HCT116 (cell line): ENCODE measurements around the gene DENND2D. TPM values are rescaled to one million over a fixed set of nuclear protein-coding genes. Genes with fewer than 3 reads are reported as not detected.

ENCODE experiments used
- ATAC-seq: fragments of 200-7000 bp; cut with Tn5 transposase; 2 replicates; pipeline ENCODE4 v1.9.1; 2020; ENCODE audit warnings: mild to moderate bottlenecking, moderate library complexity
- BruUV-seq: library from RNA; stranded (reverse); fragments of 400-500 nt; replicated peaks from 2 replicates; lab custom pipeline; 2021; lab: Mats Ljungman, UMichigan
- CTCF ChIA-PET: fragments of 300-600 bp; sonication (Branson Sonifier 250); formaldehyde crosslinking; loops from one replicate; lab custom pipeline; 2021; ENCODE audit warnings: antibody characterized with exemption; lab: Charles Lee
- POLR2A ChIA-PET: fragments of 300-600, 350-600 bp; sonication (Branson Sonifier 250); formaldehyde crosslinking; loops from one replicate; lab custom pipeline; 2021; ENCODE audit warnings: antibody characterized with exemption; lab: Charles Lee
- RAD21 ChIA-PET, 2 experiments: fragments of 300-600 bp; sonication (Branson Sonifier 250); formaldehyde crosslinking; loops; one replicate each; lab custom pipeline; 2023; ENCODE audit warnings: low total read pairs in 2 of 2; ENCODE audit not compliant: uncharacterized antibody in 2 of 2, unreplicated experiment in 2 of 2, low non-redundant PET in 1 of 2; lab: Charles Lee
- DNase-seq: peaks from one replicate; pipeline ENCODE4 v3.0.0-alpha.2; 2010; ENCODE audit warnings: low read depth, low spot score
- H2AFZ ChIP-seq: fragments of 200-600 bp; shearing (Covaris generic), sonication (generic); 2 replicates; pipeline ENCODE4 v1.6.1; 2017; ENCODE audit warnings: low read depth, mixed run types, mixed read lengths, antibody characterized with exemption, low read length; ENCODE audit not compliant: poor library complexity, severe bottlenecking
- H3K27ac ChIP-seq: 2 replicates; pipeline ENCODE4 v1.5.1; 2012; ENCODE audit warnings: low read depth, low read length
- H3K27me3 ChIP-seq: fragments of 200-600 bp; sonication (generic); 2 replicates; pipeline ENCODE4 v1.6.1; 2016; ENCODE audit warnings: mixed run types, low read length, mixed read lengths; ENCODE audit not compliant: insufficient read depth
- H3K36me3 ChIP-seq, 2 experiments: fragments of 200-500 bp in 1 of 2; fragments of 200-600 bp in 1 of 2; sonication (Bioruptor generic) in 1 of 2; sonication (generic) in 1 of 2; 2 replicates each; pipeline versions ENCODE4 v1.5.1 to v1.6.1; 2014 to 2016; ENCODE audit warnings: low read length in 2 of 2, inconsistent platforms in 1 of 2, mixed read lengths in 1 of 2, mixed run types in 1 of 2; ENCODE audit not compliant: insufficient read depth in 2 of 2, control insufficient read depth in 1 of 2
- H3K4me1 ChIP-seq, 2 experiments: fragments of 200-600 bp in 1 of 2; sonication (generic) in 1 of 2; 2 replicates each; pipeline versions ENCODE4 v1.5.1 to v1.6.1; 2012 to 2017; ENCODE audit warnings: low read length in 2 of 2, inconsistent platforms in 1 of 2, mild to moderate bottlenecking in 1 of 2, mixed read lengths in 1 of 2, mixed run types in 1 of 2, moderate library complexity in 1 of 2; ENCODE audit not compliant: insufficient read depth in 2 of 2, control insufficient read depth in 1 of 2
- H3K4me2 ChIP-seq: fragments of 200-600 bp; sonication (generic); 2 replicates; pipeline ENCODE4 v1.6.1; 2017; ENCODE audit warnings: mixed run types, low read length, mixed read lengths
- H3K4me3 ChIP-seq, 2 experiments: fragments of 200-600 bp in 1 of 2; sonication (generic) in 1 of 2; replicated peaks in 1 of 2; 2 replicates each; pipeline ENCODE4 v1.5.1; 2011 to 2016; ENCODE audit warnings: low read length in 2 of 2, control low read depth in 1 of 2, low read depth in 1 of 2, mild to moderate bottlenecking in 1 of 2, mixed read lengths in 1 of 2, mixed run types in 1 of 2
- H3K79me2 ChIP-seq: fragments of 200-600 bp; sonication (generic); 2 replicates; pipeline ENCODE4 v1.6.1; 2017; ENCODE audit warnings: mild to moderate bottlenecking, mixed run types, low read length, moderate library complexity, mixed read lengths; ENCODE audit not compliant: insufficient read depth
- H3K9ac ChIP-seq: fragments of 200-600 bp; sonication (generic); 2 replicates; pipeline ENCODE4 v1.6.1; 2016; ENCODE audit warnings: low read length, mixed read lengths
- H3K9me2 ChIP-seq: fragments of 200-600 bp; sonication (generic), shearing (Covaris generic); 2 replicates; pipeline ENCODE4 v1.6.1; 2017; ENCODE audit warnings: mixed run types, mild to moderate bottlenecking, moderate library complexity; ENCODE audit not compliant: insufficient read depth
- H3K9me3 ChIP-seq, 2 experiments: fragments of 200-500 bp in 1 of 2; fragments of 200-600 bp in 1 of 2; sonication (Bioruptor generic) in 1 of 2; sonication (generic) in 1 of 2; 2 replicates each; pipeline ENCODE4 v1.6.1; 2014 to 2017; ENCODE audit warnings: low read length in 2 of 2, mixed read lengths in 2 of 2, inconsistent platforms in 1 of 2, low read depth in 1 of 2, mild to moderate bottlenecking in 1 of 2, mixed run types in 1 of 2, moderate library complexity in 1 of 2; ENCODE audit not compliant: control insufficient read depth in 1 of 2, insufficient read depth in 1 of 2
- H4K20me1 ChIP-seq: fragments of 200-600 bp; sonication (generic), shearing (Covaris generic); 2 replicates; pipeline ENCODE4 v1.6.1; 2017; ENCODE audit warnings: mixed run types, mild to moderate bottlenecking, moderate library complexity; ENCODE audit not compliant: insufficient read depth
- CBX3 ChIP-seq: IDR thresholded peaks from 2 replicates; pipeline ENCODE4 v1.6.1; 2012; ENCODE audit warnings: low read depth
- CEBPB ChIP-seq: IDR thresholded peaks from 2 replicates; pipeline ENCODE4 v1.6.1; 2012; ENCODE audit warnings: low read depth
- EGR1 ChIP-seq: IDR thresholded peaks from 2 replicates; pipeline ENCODE4 v1.6.1; 2012; ENCODE audit warnings: low read depth
- ELF1 ChIP-seq: IDR thresholded peaks from 2 replicates; pipeline ENCODE4 v1.6.1; 2012; ENCODE audit warnings: low read depth, borderline replicate concordance
- EZH2 ChIP-seq: fragments of 200-600 bp; sonication (generic); IDR thresholded peaks from 2 replicates; pipeline ENCODE4 v1.6.1; 2017; ENCODE audit warnings: antibody characterized with exemption, mixed run types
- FOSL1 ChIP-seq: IDR thresholded peaks from 2 replicates; pipeline ENCODE4 v1.6.1; 2012; ENCODE audit warnings: low read depth
- JUND ChIP-seq: IDR thresholded peaks from 2 replicates; pipeline ENCODE4 v1.6.1; 2012
- MAX ChIP-seq: IDR thresholded peaks from 2 replicates; pipeline ENCODE4 v1.6.1; 2012
- POLR2A ChIP-seq: IDR thresholded peaks from 2 replicates; pipeline ENCODE4 v1.7.0; 2011; ENCODE audit warnings: borderline replicate concordance; ENCODE audit not compliant: insufficient read depth, insufficient read length; ENCODE audit errors: extremely low read depth
- RAD21 ChIP-seq: IDR thresholded peaks from 2 replicates; pipeline ENCODE4 v1.6.1; 2012; ENCODE audit warnings: low read depth, mild to moderate bottlenecking
- SIN3A ChIP-seq: IDR thresholded peaks from 2 replicates; pipeline ENCODE4 v1.6.1; 2012; ENCODE audit warnings: low read depth
- SP1 ChIP-seq: IDR thresholded peaks from 2 replicates; pipeline ENCODE4 v1.6.1; 2012; ENCODE audit warnings: low read depth
- SRF ChIP-seq: IDR thresholded peaks from 2 replicates; pipeline ENCODE4 v1.6.1; 2012; ENCODE audit warnings: low read depth
- YY1 ChIP-seq: IDR thresholded peaks from 2 replicates; pipeline ENCODE4 v1.6.1; 2011; ENCODE audit warnings: low read length, low read depth, moderate library complexity, mild to moderate bottlenecking; ENCODE audit not compliant: insufficient replicate concordance; ENCODE audit errors: extremely low read depth
- ZBTB33 ChIP-seq: IDR thresholded peaks from 2 replicates; pipeline ENCODE4 v1.6.1; 2011; ENCODE audit warnings: mild to moderate bottlenecking, low read length, moderate library complexity; ENCODE audit not compliant: insufficient replicate concordance; ENCODE audit errors: extremely low read depth
- ZNF274 ChIP-seq: fragments of 200-500 bp; sonication (Bioruptor generic); IDR thresholded peaks from 2 replicates; pipeline ENCODE4 v1.6.1; 2014; ENCODE audit warnings: mild to moderate bottlenecking, low read depth, low read length, inconsistent platforms
- intact Hi-C: fragments of 100-400 bp; cut with micrococcal nuclease; formaldehyde crosslinking; loops from 2 replicates; pipeline ENCODE4 v1.10.0; 2022
- total RNA-seq: library from RNA; stranded (reverse); gene quantifications from one replicate; pipeline ENCODE4 v1.2.1, GENCODE V29; 2021; ENCODE audit not compliant: unreplicated experiment
- TF ChIP-seq, protein P1 (sequence below), 3 experiments: fragments of 200-600 bp in 1 of 3; sonication (generic) in 1 of 3; IDR thresholded peaks in 2 of 3; conservative IDR thresholded peaks in 1 of 3; 2 replicates each; pipeline ENCODE4 v1.5.1; 2012 to 2017; ENCODE audit warnings: low read depth in 2 of 3, low read length in 2 of 3, antibody characterized with exemption in 1 of 3, borderline replicate concordance in 1 of 3, control low read depth in 1 of 3, mild to moderate bottlenecking in 1 of 3, mixed read lengths in 1 of 3, mixed run types in 1 of 3, moderate library complexity in 1 of 3; ENCODE audit not compliant: insufficient read depth in 1 of 3
- TF ChIP-seq, protein P2 (sequence below): IDR thresholded peaks from 2 replicates; pipeline ENCODE4 v1.6.1; 2012; ENCODE audit warnings: low read depth

Gene DENND2D
- total RNA-seq, 1 experiment from 2014 or later: 31.9 TPM

DNA sequence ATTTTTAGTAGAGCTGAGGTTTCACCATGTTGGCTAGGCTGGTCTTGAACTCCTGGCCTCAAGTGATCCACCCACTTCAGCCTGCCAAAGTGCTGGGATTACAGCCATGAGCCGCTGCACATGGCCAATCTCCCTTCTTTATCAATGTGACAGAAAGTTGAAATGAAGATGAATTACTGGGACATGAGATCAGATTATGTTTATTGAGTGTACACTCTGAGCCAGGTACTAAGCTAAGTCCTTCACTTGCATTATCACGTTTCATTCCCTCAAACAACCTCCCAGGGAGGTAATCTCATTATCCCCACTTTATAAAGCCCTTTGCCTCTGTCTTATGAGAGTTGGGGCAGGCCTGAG, 20.8 kb upstream of the DENND2D start:
- no TSS peak for BruUV-seq
- no peak overlapping the region for H3K4me2 ChIP-seq
- H3K79me2 ChIP-seq: no peaks in the 10 kb centered on the region
- H2AFZ ChIP-seq: no peak overlapping the region
- H4K20me1 ChIP-seq: no peaks in the 10 kb centered on the region
- no peak for TF ChIP-seq SRF
- no peak for TF ChIP-seq SIN3A
- TF ChIP-seq ZNF274: no peak
- TF ChIP-seq YY1: no peak
- no peak for TF ChIP-seq RAD21
- TF ChIP-seq SP1: no peak
- TF ChIP-seq ZBTB33: no peak
- TF ChIP-seq EZH2: no peak
- TF ChIP-seq JUND: no peak
- TF ChIP-seq POLR2A: no peak
- no peak for TF ChIP-seq EGR1
- TF ChIP-seq, protein P1, sequence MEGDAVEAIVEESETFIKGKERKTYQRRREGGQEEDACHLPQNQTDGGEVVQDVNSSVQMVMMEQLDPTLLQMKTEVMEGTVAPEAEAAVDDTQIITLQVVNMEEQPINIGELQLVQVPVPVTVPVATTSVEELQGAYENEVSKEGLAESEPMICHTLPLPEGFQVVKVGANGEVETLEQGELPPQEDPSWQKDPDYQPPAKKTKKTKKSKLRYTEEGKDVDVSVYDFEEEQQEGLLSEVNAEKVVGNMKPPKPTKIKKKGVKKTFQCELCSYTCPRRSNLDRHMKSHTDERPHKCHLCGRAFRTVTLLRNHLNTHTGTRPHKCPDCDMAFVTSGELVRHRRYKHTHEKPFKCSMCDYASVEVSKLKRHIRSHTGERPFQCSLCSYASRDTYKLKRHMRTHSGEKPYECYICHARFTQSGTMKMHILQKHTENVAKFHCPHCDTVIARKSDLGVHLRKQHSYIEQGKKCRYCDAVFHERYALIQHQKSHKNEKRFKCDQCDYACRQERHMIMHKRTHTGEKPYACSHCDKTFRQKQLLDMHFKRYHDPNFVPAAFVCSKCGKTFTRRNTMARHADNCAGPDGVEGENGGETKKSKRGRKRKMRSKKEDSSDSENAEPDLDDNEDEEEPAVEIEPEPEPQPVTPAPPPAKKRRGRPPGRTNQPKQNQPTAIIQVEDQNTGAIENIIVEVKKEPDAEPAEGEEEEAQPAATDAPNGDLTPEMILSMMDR (IDR thresholded peaks at IDR 0.05 in 2 of 3, conservative IDR thresholded peaks at IDR 0.05 in 1 of 3; ENCODE audit: borderline replicate concordance in 1 of 3, insufficient read depth in 1 of 3, low read depth in 2 of 3, low read length in 2 of 3): no peak
- no peak for TF ChIP-seq ELF1
- no peak for TF ChIP-seq FOSL1
- no peak for TF ChIP-seq CBX3
- TF ChIP-seq, protein P2, sequence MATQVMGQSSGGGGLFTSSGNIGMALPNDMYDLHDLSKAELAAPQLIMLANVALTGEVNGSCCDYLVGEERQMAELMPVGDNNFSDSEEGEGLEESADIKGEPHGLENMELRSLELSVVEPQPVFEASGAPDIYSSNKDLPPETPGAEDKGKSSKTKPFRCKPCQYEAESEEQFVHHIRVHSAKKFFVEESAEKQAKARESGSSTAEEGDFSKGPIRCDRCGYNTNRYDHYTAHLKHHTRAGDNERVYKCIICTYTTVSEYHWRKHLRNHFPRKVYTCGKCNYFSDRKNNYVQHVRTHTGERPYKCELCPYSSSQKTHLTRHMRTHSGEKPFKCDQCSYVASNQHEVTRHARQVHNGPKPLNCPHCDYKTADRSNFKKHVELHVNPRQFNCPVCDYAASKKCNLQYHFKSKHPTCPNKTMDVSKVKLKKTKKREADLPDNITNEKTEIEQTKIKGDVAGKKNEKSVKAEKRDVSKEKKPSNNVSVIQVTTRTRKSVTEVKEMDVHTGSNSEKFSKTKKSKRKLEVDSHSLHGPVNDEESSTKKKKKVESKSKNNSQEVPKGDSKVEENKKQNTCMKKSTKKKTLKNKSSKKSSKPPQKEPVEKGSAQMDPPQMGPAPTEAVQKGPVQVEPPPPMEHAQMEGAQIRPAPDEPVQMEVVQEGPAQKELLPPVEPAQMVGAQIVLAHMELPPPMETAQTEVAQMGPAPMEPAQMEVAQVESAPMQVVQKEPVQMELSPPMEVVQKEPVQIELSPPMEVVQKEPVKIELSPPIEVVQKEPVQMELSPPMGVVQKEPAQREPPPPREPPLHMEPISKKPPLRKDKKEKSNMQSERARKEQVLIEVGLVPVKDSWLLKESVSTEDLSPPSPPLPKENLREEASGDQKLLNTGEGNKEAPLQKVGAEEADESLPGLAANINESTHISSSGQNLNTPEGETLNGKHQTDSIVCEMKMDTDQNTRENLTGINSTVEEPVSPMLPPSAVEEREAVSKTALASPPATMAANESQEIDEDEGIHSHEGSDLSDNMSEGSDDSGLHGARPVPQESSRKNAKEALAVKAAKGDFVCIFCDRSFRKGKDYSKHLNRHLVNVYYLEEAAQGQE: no peak
- no peak for TF ChIP-seq MAX
- no peak for TF ChIP-seq CEBPB
- DNase-seq (no peak), ATAC-seq (no peak)
- H3K4me1 ChIP-seq: peaks cover 3 to 5% of the 10 kb centered on the region in 2 experiments; a peak in 2 of 4 replicates
- no peaks in the 10 kb centered on the region for H3K27me3 ChIP-seq
- no peak overlapping the region for H3K4me3 ChIP-seq
- ChIA-PET CTCF (interaction anchor here (4.4 kb wide), 1 partner anchor 113 kb away, joined by 36 read pairs; no protein-coding TSS in a partner anchor), POLR2A (no interaction called here), RAD21 (interaction anchor here in 1 of 2 experiments (0.7 kb wide), 1 partner anchor 399 kb away, joined by 4 read pairs; no protein-coding TSS in a partner anchor)
- no peaks in the 10 kb centered on the region for H3K9me3 ChIP-seq
- H3K27ac ChIP-seq: no peak overlapping the region
- no peak overlapping the region for H3K9ac ChIP-seq
- H3K9me2 ChIP-seq: 0 out of 2 replicates have a peak, but pooled peaks cover 3% of the 10 kb centered on the region
- intact Hi-C loops: loop anchor here (5.0 to 10.0 kb wide), 3 partner anchors 186 to 544 kb away; no protein-coding TSS in a partner anchor
- no peaks in the 10 kb centered on the region for H3K36me3 ChIP-seq
